ENCODE data around the gene NUDT4.

DNA sequence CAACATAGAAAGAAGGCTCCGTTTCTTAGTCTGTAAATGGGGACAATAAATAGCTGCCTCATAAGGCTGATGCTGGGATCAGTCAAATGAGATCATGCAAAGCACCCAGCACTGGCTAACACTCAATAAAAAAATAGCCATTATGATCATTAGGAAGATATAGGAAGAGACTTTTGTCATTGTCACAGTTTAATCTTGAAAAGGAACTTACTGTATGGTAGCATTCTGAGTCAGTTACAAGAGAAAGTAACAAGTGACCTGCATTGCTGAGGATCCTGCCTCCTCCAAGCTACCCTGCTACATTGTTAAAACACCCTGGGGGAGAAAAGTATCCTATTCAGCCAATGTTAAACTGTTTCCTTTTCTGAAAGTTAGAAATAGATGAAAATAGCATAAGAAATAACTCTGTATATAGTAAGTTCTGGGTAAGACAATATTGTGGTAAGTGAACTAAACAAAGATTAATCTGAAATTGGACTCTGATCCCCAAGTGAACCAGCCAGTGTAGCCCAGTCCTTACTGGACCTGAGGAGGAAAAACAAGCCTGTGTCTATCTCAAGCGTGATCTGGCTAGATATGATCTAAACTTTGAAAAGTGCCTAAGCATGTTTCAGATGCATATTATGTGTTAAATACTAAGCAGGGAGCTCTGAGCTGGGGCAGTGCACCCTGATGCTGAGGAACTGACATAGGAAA, 3.6 kb upstream of the NUDT4 start:
- TF ChIP-seq, protein P1, sequence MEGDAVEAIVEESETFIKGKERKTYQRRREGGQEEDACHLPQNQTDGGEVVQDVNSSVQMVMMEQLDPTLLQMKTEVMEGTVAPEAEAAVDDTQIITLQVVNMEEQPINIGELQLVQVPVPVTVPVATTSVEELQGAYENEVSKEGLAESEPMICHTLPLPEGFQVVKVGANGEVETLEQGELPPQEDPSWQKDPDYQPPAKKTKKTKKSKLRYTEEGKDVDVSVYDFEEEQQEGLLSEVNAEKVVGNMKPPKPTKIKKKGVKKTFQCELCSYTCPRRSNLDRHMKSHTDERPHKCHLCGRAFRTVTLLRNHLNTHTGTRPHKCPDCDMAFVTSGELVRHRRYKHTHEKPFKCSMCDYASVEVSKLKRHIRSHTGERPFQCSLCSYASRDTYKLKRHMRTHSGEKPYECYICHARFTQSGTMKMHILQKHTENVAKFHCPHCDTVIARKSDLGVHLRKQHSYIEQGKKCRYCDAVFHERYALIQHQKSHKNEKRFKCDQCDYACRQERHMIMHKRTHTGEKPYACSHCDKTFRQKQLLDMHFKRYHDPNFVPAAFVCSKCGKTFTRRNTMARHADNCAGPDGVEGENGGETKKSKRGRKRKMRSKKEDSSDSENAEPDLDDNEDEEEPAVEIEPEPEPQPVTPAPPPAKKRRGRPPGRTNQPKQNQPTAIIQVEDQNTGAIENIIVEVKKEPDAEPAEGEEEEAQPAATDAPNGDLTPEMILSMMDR (IDR thresholded peaks at IDR 0.05) = no peak
- TF ChIP-seq POLR2A (IDR thresholded peaks at IDR 0.05) = no peak
